HepG2 (cell line): ENCODE data around the gene ERMARD. TPM values are rescaled to one million over a fixed set of nuclear protein-coding genes. Genes with fewer than 3 reads are reported as not detected.

Experiments
- CBX1 ChIP-seq: IDR thresholded peaks from one replicate; pipeline ENCODE4 v1.6.1; 2016; ENCODE audit warnings: antibody characterized with exemption, low read depth
- FOXP1 ChIP-seq, 2 experiments: fragments of 450-650 bp in 1 of 2; IDR thresholded peaks; 2 replicates each; pipeline ENCODE4 v1.6.1; 2017 to 2018; ENCODE audit warnings: antibody characterized with exemption in 1 of 2
- GATAD1 ChIP-seq: IDR thresholded peaks from 2 replicates; pipeline ENCODE4 v1.6.1; 2016; ENCODE audit warnings: missing genetic modification reagents, missing compliant biosample characterization
- GTF3A ChIP-seq: sonication (generic); formaldehyde crosslinking; conservative IDR thresholded peaks from 2 replicates; pipeline ENCODE4 v1.4.0; 2020; ENCODE audit warnings: mild to moderate bottlenecking, missing genetic modification reagents
- HMG20B ChIP-seq: conservative IDR thresholded peaks from 2 replicates; pipeline ENCODE4 v1.6.1; 2016; ENCODE audit warnings: missing genetic modification reagents, missing compliant biosample characterization
- KDM5B ChIP-seq: sonication (generic); formaldehyde crosslinking; IDR thresholded peaks from 2 replicates; pipeline ENCODE4 v1.4.0; 2020; ENCODE audit warnings: missing genetic modification reagents, mild to moderate bottlenecking, borderline replicate concordance
- KMT2A ChIP-seq: sonication (generic); formaldehyde crosslinking; IDR thresholded peaks from 2 replicates; pipeline ENCODE4 v1.4.0; 2020; ENCODE audit warnings: missing genetic modification reagents
- MAFK ChIP-seq, 2 experiments: IDR thresholded peaks in 1 of 2; conservative IDR thresholded peaks in 1 of 2; 2 replicates each; pipeline ENCODE4 v1.6.1; 2011; ENCODE audit warnings: improper control_type of control experiment in 2 of 2, low read length in 2 of 2
- MED1 ChIP-seq: sonication (generic); formaldehyde crosslinking; IDR thresholded peaks from 2 replicates; pipeline ENCODE4 v1.4.0; 2020; ENCODE audit warnings: missing genetic modification reagents
- NCOA5 ChIP-seq: sonication (generic); formaldehyde crosslinking; IDR thresholded peaks from 2 replicates; pipeline ENCODE4 v1.4.0; 2020; ENCODE audit warnings: missing genetic modification reagents
- PHF20 ChIP-seq: sonication (generic); formaldehyde crosslinking; IDR thresholded peaks from 2 replicates; pipeline ENCODE4 v1.5.0; 2020; ENCODE audit warnings: mild to moderate bottlenecking, missing genetic modification reagents
- PRMT3 ChIP-seq: sonication (generic); formaldehyde crosslinking; IDR thresholded peaks from 2 replicates; pipeline ENCODE4 v1.8.1; 2022; ENCODE audit warnings: low read depth, mild to moderate bottlenecking, moderate library complexity, missing genetic modification reagents, borderline replicate concordance
- RFXANK ChIP-seq: IDR thresholded peaks from 2 replicates; pipeline ENCODE4 v1.6.1; 2016
- SP5 ChIP-seq: IDR thresholded peaks from 2 replicates; pipeline ENCODE4 v1.6.1; 2016; ENCODE audit warnings: low read depth, borderline replicate concordance
- SRSF1 ChIP-seq: fragments of 200-400 bp; formaldehyde crosslinking; optimal IDR thresholded peaks from 2 replicates; pipeline ENCODE3; 2017; ENCODE audit warnings: mild to moderate bottlenecking, low read depth, low read length, moderate library complexity
- SSRP1 ChIP-seq: IDR thresholded peaks from 2 replicates; pipeline ENCODE4 v1.6.1; 2016; ENCODE audit warnings: control low read depth
- TRIM24 ChIP-seq: sonication (generic); formaldehyde crosslinking; IDR thresholded peaks from 2 replicates; pipeline ENCODE4 v1.8.0; 2022; ENCODE audit warnings: mild to moderate bottlenecking, missing genetic modification reagents
- ZC3H13 ChIP-seq: sonication (generic); formaldehyde crosslinking; IDR thresholded peaks from 2 replicates; pipeline ENCODE4 v1.8.1; 2023; ENCODE audit warnings: mild to moderate bottlenecking, missing genetic modification reagents, moderate library complexity
- ZNF232 ChIP-seq: sonication (generic); formaldehyde crosslinking; IDR thresholded peaks from 2 replicates; pipeline ENCODE4 v1.4.0; 2020; ENCODE audit warnings: missing genetic modification reagents, borderline replicate concordance
- ZNF652 ChIP-seq: IDR thresholded peaks from 2 replicates; pipeline ENCODE4 v1.6.1; 2016; ENCODE audit warnings: low read depth, borderline replicate concordance
- ZNF883 ChIP-seq: sonication (generic); formaldehyde crosslinking; IDR thresholded peaks from 2 replicates; pipeline ENCODE4 v1.5.1; 2020; ENCODE audit warnings: mild to moderate bottlenecking, missing genetic modification reagents; ENCODE audit errors: not compliant biosample characterization
- ZSCAN9 ChIP-seq: IDR thresholded peaks from 2 replicates; pipeline ENCODE4 v1.6.1; 2016; ENCODE audit warnings: borderline replicate concordance
- polyA plus RNA-seq, 8 experiments: library from polyadenylated mRNA; depleted of rRNA in 3 of 8; stranded (reverse) in 7 of 8; unstranded in 1 of 8; fragments of >200 nt; fragmentation: Illumina TruSeq in 4 of 8; extraction: Trizol in 4 of 8; gene quantifications; 2 replicates each; pipeline versions ENCODE4 v1.2.1 to v1.2.3, GENCODE V29; 2011 to 2016; ENCODE audit warnings: low read depth in 4 of 8, missing spikeins in 1 of 8, mixed read lengths in 1 of 8; ENCODE audit not compliant: insufficient read depth in 1 of 8
- total RNA-seq, 5 experiments: library from RNA; depleted of rRNA; stranded (reverse); fragments of >200 nt; fragmentation: Illumina TruSeq; extraction: Trizol; gene quantifications; 2 replicates each; pipeline ENCODE4 v1.2.3, GENCODE V29; 2016; ENCODE audit warnings: low read depth in 1 of 5
- TF ChIP-seq, protein P1 (sequence below): sonication (generic); formaldehyde crosslinking; IDR thresholded peaks from 2 replicates; pipeline ENCODE4 v1.5.0; 2020; ENCODE audit warnings: missing genetic modification reagents, mild to moderate bottlenecking, borderline replicate concordance
- TF ChIP-seq, protein P2 (sequence below): sonication (generic); formaldehyde crosslinking; IDR thresholded peaks from 2 replicates; pipeline ENCODE4 v1.4.0; 2020; ENCODE audit warnings: mild to moderate bottlenecking, missing genetic modification reagents
- TF ChIP-seq, protein P3 (sequence below): sonication (generic); formaldehyde crosslinking; IDR thresholded peaks from 2 replicates; pipeline ENCODE4 v1.4.0; 2020; ENCODE audit warnings: mild to moderate bottlenecking, missing genetic modification reagents
- TF ChIP-seq, protein P4 (sequence below): sonication (generic); formaldehyde crosslinking; IDR thresholded peaks from 2 replicates; pipeline ENCODE4 v1.5.0; 2020; ENCODE audit warnings: mild to moderate bottlenecking, low read depth, missing genetic modification reagents, borderline replicate concordance
- TF ChIP-seq, protein P5 (sequence below): sonication (generic); formaldehyde crosslinking; IDR thresholded peaks from 2 replicates; pipeline ENCODE4 v1.8.0; 2022; ENCODE audit warnings: missing genetic modification reagents, mild to moderate bottlenecking, borderline replicate concordance

ERMARD gene
- total and polyA plus RNA-seq, 2 of the 13 experiments (the other 11 are each of a cell fraction or from before 2014, with no cell fraction given) = 8.8 to 10.7 TPM

DNA sequence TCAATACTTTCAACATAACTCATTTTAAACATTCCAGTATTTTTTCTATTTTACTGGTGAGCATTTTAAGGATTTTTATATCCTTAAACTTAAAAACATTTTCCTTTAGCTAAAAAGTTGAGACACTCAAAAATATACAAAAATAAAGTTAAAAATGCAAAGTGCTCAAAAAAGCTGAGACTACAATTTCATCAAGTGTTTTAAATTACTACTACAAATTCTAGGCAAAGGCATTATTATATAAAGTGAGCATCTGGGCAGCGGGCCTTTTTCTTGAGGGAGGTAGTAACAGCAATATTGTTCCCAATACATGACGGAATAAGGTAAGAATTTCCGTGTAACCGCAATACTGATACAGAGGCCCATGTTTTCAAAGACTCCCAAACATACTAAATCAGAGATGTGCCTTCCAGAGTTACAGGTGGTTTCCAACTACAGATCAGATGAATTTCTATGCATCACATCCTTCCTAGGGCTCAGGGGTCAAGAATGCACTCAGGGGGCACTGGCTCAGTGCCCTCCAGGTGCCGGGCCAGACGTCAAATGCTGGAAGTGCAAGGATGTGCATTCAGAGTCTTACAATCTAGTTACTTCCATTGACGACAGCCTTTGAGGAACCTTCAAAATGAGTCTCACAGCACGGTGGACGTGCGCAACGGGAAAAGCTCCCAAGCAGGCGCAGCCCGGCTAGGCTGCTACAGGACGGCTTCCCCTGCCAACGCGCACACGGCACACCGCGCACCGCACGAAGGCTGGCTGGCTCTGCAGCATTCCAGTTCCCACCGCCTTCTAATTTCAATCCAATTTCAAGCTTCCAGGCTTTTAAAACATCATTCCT lies 28.8 kb upstream of the ERMARD start (continued):
- TF ChIP-seq KDM5B (CRISPR knock-in tag) (peak; percentile 63; the same call in 1 of the 2 replicates), PRMT3 (CRISPR knock-in tag) (no peak), PHF20 (no peak), GTF3A (CRISPR knock-in tag) (no peak), GATAD1 (CRISPR knock-in tag) (no peak), SRSF1 (no peak), TRIM24 (CRISPR knock-in tag) (no peak), RFXANK (CRISPR knock-in tag) (no peak), MED1 (CRISPR knock-in tag) (peak; percentile 23; the same call in 1 of the 2 replicates), ZC3H13 (no peak), KMT2A (peak; percentile 89), FOXP1 (IDR thresholded peaks at IDR 0.05) (no peak), FOXP1 (CRISPR knock-in tag; IDR thresholded peaks at IDR 0.05) (no peak), MAFK (conservative IDR thresholded peaks at IDR 0.05 in 1 of 2, IDR thresholded peaks at IDR 0.05 in 1 of 2; ENCODE audit: low read length in 2 of 2) (no peak; a peak in 1 of 4 replicates), SSRP1 (no peak), ZNF652 (CRISPR knock-in tag) (no peak), CBX1 (no peak), ZSCAN9 (CRISPR knock-in tag) (no peak), ZNF883 (CRISPR knock-in tag) (no peak), SP5 (CRISPR knock-in tag) (no peak), HMG20B (CRISPR knock-in tag) (no peak), ZNF232 (CRISPR knock-in tag) (no peak), NCOA5 (CRISPR knock-in tag) (no peak)
- TF ChIP-seq, protein P1, sequence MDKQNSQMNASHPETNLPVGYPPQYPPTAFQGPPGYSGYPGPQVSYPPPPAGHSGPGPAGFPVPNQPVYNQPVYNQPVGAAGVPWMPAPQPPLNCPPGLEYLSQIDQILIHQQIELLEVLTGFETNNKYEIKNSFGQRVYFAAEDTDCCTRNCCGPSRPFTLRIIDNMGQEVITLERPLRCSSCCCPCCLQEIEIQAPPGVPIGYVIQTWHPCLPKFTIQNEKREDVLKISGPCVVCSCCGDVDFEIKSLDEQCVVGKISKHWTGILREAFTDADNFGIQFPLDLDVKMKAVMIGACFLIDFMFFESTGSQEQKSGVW (CRISPR knock-in tag) = no peak
- TF ChIP-seq, protein P2, sequence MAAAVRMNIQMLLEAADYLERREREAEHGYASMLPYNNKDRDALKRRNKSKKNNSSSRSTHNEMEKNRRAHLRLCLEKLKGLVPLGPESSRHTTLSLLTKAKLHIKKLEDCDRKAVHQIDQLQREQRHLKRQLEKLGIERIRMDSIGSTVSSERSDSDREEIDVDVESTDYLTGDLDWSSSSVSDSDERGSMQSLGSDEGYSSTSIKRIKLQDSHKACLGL (CRISPR knock-in tag) = 0 out of 2 replicates have a peak, but pooled peaks have one; percentile 17
- TF ChIP-seq, protein P3, sequence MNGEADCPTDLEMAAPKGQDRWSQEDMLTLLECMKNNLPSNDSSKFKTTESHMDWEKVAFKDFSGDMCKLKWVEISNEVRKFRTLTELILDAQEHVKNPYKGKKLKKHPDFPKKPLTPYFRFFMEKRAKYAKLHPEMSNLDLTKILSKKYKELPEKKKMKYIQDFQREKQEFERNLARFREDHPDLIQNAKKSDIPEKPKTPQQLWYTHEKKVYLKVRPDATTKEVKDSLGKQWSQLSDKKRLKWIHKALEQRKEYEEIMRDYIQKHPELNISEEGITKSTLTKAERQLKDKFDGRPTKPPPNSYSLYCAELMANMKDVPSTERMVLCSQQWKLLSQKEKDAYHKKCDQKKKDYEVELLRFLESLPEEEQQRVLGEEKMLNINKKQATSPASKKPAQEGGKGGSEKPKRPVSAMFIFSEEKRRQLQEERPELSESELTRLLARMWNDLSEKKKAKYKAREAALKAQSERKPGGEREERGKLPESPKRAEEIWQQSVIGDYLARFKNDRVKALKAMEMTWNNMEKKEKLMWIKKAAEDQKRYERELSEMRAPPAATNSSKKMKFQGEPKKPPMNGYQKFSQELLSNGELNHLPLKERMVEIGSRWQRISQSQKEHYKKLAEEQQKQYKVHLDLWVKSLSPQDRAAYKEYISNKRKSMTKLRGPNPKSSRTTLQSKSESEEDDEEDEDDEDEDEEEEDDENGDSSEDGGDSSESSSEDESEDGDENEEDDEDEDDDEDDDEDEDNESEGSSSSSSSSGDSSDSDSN (CRISPR knock-in tag) = peak; percentile 78
- TF ChIP-seq, protein P4, sequence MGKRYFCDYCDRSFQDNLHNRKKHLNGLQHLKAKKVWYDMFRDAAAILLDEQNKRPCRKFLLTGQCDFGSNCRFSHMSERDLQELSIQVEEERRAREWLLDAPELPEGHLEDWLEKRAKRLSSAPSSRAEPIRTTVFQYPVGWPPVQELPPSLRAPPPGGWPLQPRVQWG (CRISPR knock-in tag) = no peak
- TF ChIP-seq, protein P5, sequence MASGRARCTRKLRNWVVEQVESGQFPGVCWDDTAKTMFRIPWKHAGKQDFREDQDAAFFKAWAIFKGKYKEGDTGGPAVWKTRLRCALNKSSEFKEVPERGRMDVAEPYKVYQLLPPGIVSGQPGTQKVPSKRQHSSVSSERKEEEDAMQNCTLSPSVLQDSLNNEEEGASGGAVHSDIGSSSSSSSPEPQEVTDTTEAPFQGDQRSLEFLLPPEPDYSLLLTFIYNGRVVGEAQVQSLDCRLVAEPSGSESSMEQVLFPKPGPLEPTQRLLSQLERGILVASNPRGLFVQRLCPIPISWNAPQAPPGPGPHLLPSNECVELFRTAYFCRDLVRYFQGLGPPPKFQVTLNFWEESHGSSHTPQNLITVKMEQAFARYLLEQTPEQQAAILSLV = no peak
